ELR (cell line): ENCODE data around the gene FCRL4.

Experiments used
- DNase-seq: peaks from one replicate; pipeline ENCODE4 v3.0.0-alpha.2; 2015; ENCODE audit warnings: low read depth

Gene FCRL4

GRCh38 chr1:157597959-157598667 lies at the start of gene FCRL4:
Gene FCRL4, minus strand, starts transcription at chr1:157598085. Its CDS starts 141 bp downstream, at chr1:157597944.
- no peak for DNase-seq

- no peak for DNase-seq
Measured at GRCh38 chr1:157646144-157646543, 48.3 kb upstream of the FCRL4 start.

GRCh38 chr1:157641177-157641576 lies 43.3 kb upstream of the FCRL4 start:
- DNase-seq: no peak

GRCh38 chr1:157639800-157640199 lies 41.9 kb upstream of the FCRL4 start:
- DNase-seq: no peak

GRCh38 chr1:157628773-157629172 lies 30.9 kb upstream of the FCRL4 start:
- no peak for DNase-seq

- peak; percentile 14 for DNase-seq
Measured at GRCh38 chr1:157626099-157626498, 28.2 kb upstream of the FCRL4 start.

GRCh38 chr1:157624471-157624870 lies 26.6 kb upstream of the FCRL4 start:
- DNase-seq: no peak

- no peak for DNase-seq
Measured at GRCh38 chr1:157622471-157622870, 24.6 kb upstream of the FCRL4 start.

- no peak for DNase-seq
Measured at GRCh38 chr1:157618190-157618589, 20.3 kb upstream of the FCRL4 start.

- DNase-seq: no peak
Measured at GRCh38 chr1:157600236-157600635, 2.4 kb upstream of the FCRL4 start.

- no peak for DNase-seq
Measured at GRCh38 chr1:157596384-157596783, 1.5 kb downstream of the FCRL4 start.

- no peak for DNase-seq
Measured at GRCh38 chr1:157595356-157595755, 2.5 kb downstream of the FCRL4 start.

GRCh38 chr1:157585984-157586383 lies 11.9 kb downstream of the FCRL4 start:
- no peak for DNase-seq

GRCh38 chr1:157584503-157584902 lies 13.4 kb downstream of the FCRL4 start:
- DNase-seq: no peak

GRCh38 chr1:157580828-157581210 lies 17.1 kb downstream of the FCRL4 start:
- no peak for DNase-seq

GRCh38 chr1:157580179-157580827 lies 17.6 kb downstream of the FCRL4 start:
- peak; percentile 66 for DNase-seq

- DNase-seq: no peak
Measured at GRCh38 chr1:157577420-157577819, 20.5 kb downstream of the FCRL4 start.

GRCh38 chr1:157575744-157576143 lies 22.1 kb downstream of the FCRL4 start:
- DNase-seq: no peak

- no peak for DNase-seq
Measured at GRCh38 chr1:157574836-157575235, 23.0 kb downstream of the FCRL4 start.

- DNase-seq: no peak
Measured at GRCh38 chr1:157566484-157567300, 31.2 kb downstream of the FCRL4 start.

GRCh38 chr1:157562515-157562914 lies 35.4 kb downstream of the FCRL4 start:
- DNase-seq: no peak

- no peak for DNase-seq
Measured at GRCh38 chr1:157558119-157558518, 39.8 kb downstream of the FCRL4 start.
